Stimulated activated naive CD4-positive, alpha-beta T cell (primary cell): Measurements from ENCODE around the gene SRD5A2.

Source experiments
- DNase-seq, 6 experiments: peaks; one replicate each; lab custom pipeline; 2025; lab: John Stamatoyannopoulos, UW

Gene SRD5A2, protein sequence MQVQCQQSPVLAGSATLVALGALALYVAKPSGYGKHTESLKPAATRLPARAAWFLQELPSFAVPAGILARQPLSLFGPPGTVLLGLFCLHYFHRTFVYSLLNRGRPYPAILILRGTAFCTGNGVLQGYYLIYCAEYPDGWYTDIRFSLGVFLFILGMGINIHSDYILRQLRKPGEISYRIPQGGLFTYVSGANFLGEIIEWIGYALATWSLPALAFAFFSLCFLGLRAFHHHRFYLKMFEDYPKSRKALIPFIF

DNA sequence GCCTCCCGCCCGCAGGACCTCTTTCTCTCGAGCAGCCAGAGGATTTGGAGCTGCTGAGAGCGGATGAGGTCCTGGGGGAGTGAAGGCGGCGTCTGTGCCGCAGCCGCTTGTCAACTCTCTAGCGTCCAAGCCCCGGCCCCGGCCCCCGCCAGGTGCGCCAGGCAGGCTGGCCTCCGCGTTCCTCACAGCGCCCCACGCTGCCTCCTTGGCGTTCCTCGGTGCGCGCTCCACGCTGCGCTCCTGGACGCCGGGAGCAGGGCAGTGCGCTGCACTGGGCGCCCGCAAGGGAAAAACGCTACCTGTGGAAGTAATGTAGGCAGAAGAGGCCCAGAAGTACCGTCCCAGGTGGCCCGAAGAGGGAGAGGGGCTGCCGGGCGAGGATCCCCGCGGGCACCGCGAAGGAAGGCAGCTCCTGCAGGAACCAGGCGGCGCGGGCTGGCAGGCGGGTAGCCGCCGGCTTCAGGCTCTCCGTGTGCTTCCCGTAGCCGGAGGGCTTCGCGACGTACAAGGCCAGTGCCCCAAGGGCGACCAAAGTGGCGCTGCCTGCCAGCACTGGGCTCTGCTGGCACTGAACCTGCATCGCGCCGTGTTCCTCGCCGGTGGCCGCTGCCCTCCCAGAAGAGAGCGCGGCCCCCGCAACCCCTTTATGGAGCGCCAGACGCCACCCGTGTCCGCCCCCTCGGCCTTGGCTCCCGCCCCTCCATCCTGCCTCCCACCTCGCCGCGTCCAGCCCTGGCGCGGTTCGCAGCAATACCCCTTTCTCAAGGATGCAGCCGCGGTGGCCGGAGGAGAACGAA, at the start of gene SRD5A2:
Gene SRD5A2, minus strand, starts transcription at position 618 of the 797 bp plus-strand sequence. Its CDS starts 38 bp downstream, at position 580.
- DNase-seq: no peak

DNA sequence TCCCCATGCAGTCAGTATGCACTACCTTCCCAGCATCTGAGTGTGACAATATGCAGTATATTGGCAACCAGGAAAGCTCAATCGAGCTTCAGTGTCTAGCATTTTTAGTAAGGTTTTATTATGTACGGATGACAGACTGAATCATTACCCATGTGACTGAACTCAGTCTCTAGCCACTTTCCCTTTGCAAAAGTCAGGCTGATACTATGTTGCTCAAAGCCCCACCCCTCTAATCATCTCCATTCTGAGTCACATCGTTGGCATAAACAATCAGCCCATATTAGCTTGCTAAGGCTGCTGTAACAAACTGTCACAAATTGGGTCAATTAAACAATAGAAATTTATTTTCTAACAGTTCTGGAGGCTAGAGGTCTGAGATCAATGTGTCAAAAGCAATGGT, 25.8 kb upstream of the SRD5A2 start:
- no peak for DNase-seq

DNA sequence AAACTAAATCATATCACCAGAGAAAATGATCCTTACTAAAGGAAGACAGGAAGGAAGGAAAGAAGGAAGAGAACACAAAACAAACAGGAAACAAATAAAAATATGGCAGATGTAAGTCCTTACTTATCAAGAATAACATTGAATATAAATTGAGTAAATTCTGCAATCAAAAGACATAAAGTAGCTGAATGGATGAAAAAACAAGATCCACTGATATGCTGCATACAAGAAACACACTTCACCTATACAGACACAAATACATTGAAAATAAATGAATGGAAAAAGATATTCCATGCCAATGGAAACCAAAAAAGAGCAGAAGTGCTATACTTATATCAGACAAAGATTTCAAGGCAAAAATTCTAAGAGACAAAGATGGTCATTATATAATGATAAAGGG, 18.0 kb upstream of the SRD5A2 start:
- no peak for DNase-seq

GRCh38 chr2:31586230-31586629, 5.5 kb upstream of the SRD5A2 start:
- no peak for DNase-seq

DNA sequence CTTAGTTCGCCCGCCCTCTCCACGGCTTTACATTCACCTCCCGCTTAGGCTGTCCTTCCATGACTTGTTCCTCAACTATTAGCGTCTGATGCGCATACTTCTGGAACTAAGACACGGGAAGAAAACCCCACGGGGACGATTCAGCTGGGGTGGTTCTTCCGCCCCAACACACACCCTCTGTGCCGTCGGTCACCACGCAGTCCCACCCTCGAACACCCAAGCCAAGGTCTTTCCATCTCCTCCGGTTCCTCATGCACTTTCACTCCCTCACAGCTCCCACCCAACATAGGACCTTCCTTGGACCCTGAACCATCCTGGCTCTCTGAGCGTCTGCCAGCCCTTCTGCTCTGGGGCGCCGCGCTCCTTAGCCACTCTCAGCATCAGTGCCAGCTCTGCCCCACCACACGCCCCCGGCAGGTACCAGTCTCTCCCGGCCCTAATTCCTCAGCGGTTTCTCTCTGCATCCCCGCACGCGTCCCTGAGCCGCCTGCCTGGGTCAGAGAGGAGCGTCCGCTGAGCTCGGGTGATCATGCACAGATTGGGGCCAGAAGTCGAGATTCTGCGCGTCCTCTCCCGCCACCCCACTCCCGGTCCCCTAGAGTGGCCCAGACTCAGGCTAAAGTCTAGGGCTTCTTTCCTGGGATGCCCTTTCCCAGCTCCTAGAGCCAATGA, 522 bp upstream of the SRD5A2 start:
- DNase-seq: no peak

DNA sequence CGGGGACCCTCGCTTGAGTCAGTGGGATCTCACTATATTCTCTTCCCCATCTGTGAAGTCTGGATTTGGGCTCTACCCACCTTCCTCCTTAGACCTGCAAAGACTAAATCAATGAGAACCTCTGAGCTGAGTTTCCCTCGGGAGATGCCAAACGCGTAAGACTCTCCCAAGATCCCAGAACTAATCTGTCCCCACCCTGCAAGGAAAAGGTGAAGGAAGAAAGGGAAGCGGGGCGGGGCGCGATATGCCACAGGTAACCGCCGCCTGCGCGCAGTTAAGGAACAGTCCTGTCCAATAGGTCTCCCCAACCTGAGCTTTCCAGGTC, 780 bp downstream of the SRD5A2 start:
- DNase-seq: no peak

DNA sequence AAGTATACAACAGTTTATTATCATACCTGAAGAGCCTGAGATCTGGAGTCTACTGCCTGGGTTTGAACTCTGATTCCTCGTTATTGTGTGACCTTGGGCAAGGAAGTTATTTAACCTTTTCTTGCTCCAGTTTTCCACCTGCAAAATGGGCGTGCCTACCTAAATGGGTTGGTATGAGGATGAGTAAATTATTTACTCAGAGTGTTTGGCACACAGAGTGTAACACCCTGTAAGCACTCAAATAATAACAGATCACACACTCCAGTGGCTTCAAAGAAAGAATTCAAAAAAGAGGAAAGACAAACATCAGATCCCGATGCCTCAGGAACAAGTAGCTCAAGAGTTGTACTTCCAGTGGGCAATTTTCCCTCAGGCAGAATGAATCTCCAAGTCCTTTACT, 2.4 kb downstream of the SRD5A2 start:
- no peak for DNase-seq

- no peak for DNase-seq
Measured at GRCh38 chr2:31577143-31577542, 3.6 kb downstream of the SRD5A2 start.

- DNase-seq: no peak
Measured at GRCh38 chr2:31568585-31569201, 12.0 kb downstream of the SRD5A2 start.

- DNase-seq: no peak
Measured at GRCh38 chr2:31567679-31568078, 13.1 kb downstream of the SRD5A2 start.

DNA sequence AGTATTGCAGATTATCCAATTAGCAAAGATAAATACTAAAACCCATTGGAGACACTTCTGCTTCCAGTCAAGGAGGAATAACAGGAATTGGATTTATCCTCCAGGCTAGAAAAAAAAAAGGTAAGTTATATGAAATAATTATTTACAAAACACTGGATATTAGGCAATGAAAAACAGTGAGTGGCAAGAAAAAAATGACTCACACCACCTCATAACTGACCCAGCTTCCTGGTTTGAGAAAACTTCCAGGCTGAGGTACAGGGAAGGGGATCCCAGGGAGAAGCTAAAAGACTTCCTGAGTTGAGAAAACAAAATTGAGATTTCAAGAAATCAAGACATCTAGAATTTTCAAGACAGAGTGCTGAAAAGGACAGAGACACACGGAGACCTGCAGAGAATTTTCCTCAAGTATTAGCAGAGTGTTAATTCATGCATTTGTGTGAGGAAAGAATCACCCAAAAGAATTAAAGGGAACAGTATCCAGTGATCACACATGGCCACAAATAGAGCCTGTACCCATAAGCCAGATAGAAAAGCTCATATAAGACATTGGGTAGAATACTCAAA, 17.4 kb downstream of the SRD5A2 start:
- DNase-seq: no peak

DNA sequence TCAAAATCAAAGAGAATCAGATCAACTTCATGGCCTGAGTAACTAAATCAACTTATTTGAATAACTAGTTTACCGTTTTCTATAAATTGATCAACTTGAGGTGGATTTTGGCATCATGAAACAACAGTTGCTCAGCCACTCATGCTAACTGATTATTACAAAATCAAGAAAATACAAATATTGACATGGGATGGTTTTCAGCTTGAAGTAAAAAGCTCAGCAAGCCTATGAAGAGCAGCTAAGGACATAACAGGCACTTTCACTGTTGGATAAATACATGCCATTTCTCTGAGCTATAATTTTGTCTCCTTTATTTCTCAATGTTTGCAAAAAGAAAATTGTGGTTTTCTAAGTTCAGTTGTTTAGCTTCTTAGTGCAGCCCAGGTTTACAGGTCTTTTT, 18.9 kb downstream of the SRD5A2 start:
- DNase-seq: no peak

GRCh38 chr2:31558401-31559295, 22.1 kb downstream of the SRD5A2 start:
- DNase-seq: no peak

GRCh38 chr2:31556940-31557339, 23.8 kb downstream of the SRD5A2 start:
- no peak for DNase-seq

GRCh38 chr2:31555967-31556706, 24.6 kb downstream of the SRD5A2 start:
- DNase-seq: no peak

GRCh38 chr2:31553362-31553761, 27.4 kb downstream of the SRD5A2 start:
- DNase-seq: no peak

GRCh38 chr2:31547485-31547884, 33.3 kb downstream of the SRD5A2 start:
- no peak for DNase-seq

DNA sequence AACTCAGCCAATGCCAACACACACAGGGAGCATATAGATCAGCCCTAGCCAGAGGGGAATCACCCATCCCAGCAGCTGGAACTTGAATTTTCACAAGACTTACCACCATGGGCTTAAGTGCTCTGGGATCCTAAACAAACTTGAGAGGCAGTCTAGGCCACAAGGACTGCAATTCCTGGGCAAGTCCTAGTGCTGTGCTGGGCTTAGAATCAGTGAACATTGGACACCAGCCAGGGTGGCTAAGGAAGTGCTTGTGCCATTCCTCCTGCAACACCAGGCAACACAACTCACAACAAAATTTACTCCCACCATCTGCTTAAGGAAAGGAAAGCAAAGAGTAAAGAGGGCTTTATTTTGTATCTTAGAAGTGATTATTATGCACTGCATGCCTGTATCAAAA, 38.9 kb downstream of the SRD5A2 start:
- DNase-seq: no peak

DNA sequence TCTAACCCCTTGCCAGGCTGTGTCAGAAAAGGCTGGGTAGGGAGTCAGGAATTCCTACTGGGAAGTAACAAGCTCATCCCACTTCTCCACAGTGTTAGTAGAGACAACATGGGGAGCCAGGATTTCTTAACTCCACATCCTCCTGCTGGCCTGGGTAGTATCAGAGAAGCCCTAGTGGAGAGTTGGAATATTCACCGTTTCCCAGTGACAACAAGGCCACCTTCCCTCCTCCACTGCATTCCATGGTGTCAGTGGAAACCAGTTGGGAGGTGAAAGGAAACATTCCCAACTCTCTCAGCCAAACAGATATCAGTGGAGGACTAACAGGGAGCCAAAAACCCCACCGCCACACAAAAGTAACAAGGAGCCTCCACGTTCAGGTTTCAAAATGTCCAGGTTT, 41.2 kb downstream of the SRD5A2 start:
- DNase-seq: no peak

DNA sequence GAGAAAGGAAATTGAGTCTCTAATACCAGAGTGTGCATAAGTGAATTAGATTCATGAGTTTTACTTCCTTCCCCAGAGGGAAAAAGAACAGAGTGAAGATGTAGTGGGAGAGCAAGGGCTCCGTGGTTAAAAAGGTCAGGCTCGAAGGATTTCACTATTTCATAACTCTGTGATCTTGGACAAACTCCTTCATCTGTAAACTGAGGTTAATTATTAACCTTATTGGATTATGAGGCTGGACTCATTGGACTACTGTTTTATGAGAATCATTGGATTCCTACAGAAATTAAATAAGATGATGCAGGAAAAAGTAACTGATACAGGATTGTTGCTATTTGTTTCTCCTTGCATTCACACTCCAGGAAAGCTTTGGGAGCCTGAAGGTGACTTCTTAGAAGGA, 45.0 kb downstream of the SRD5A2 start:
- DNase-seq: no peak

GRCh38 chr2:31534636-31535035, 46.1 kb downstream of the SRD5A2 start:
- DNase-seq: no peak
